ENCODE results near the gene CD3E. TPM values are rescaled to one million over a fixed set of nuclear protein-coding genes. Genes with fewer than 3 reads are reported as not detected.
A peak's percentile ranks its signal among the peaks of the same experiment; 100 is the strongest.

Gene CD3E
- total RNA-seq, 1 donor from 2014 or later = 9.9 TPM

- Histone ChIP-seq H3K9me3 (no peaks in the 10 kb centered on the region), H3K4me1 (no peaks in the 10 kb centered on the region), H3K27ac (no peak overlapping the region), H3K27me3 (ENCODE audit: low read depth) (no peaks in the 10 kb centered on the region), H3K4me3 (no peak overlapping the region), H3K36me3 (no peaks in the 10 kb centered on the region)
- ATAC-seq (no peak), DNase-seq (no peak)
- intact Hi-C loops (cut with DNase I) = no loop called here
- no peak for TF ChIP-seq CTCF (IDR thresholded peaks at IDR 0.05)
Observed at GRCh38 chr11:118339281-118339961, 34.9 kb downstream of the CD3E start.

GRCh38 chr11:118340449-118340848, 35.9 kb downstream of the CD3E start:
- Histone ChIP-seq H3K4me1 (no peaks in the 10 kb centered on the region), H3K4me3 (peak overlapping the region; percentile 9), H3K9me3 (no peaks in the 10 kb centered on the region), H3K27me3 (ENCODE audit: low read depth) (no peaks in the 10 kb centered on the region), H3K27ac (no peak overlapping the region), H3K36me3 (no peaks in the 10 kb centered on the region)
- intact Hi-C loops (cut with DNase I) = no loop called here
- no peak for TF ChIP-seq CTCF (IDR thresholded peaks at IDR 0.05)
- no peak for ATAC-seq
- no peak for DNase-seq

GRCh38 chr11:118341261-118341660, 36.7 kb downstream of the CD3E start:
- Histone ChIP-seq H3K9me3 (no peaks in the 10 kb centered on the region), H3K27ac (no peak overlapping the region), H3K27me3 (ENCODE audit: low read depth) (no peaks in the 10 kb centered on the region), H3K4me3 (peak overlapping the region; percentile 9), H3K36me3 (no peaks in the 10 kb centered on the region), H3K4me1 (no peaks in the 10 kb centered on the region)
- no peak for DNase-seq
- TF ChIP-seq CTCF (IDR thresholded peaks at IDR 0.05) = no peak
- ATAC-seq = no peak
- intact Hi-C loops (cut with DNase I) = no loop called here

GRCh38 chr11:118341815-118342489, 37.4 kb downstream of the CD3E start:
- peak overlapping the region; percentile 39 for H3K4me3 ChIP-seq
- no peaks in the 10 kb centered on the region for H3K4me1 ChIP-seq
- no peak for TF ChIP-seq CTCF (IDR thresholded peaks at IDR 0.05)
- H3K27me3 ChIP-seq (ENCODE audit: low read depth) = no peaks in the 10 kb centered on the region
- H3K9me3 ChIP-seq = no peaks in the 10 kb centered on the region
- no peak for ATAC-seq
- H3K27ac ChIP-seq = no peak overlapping the region
- no peaks in the 10 kb centered on the region for H3K36me3 ChIP-seq
- intact Hi-C loops (cut with DNase I) = no loop called here
- DNase-seq = no peak

- Histone ChIP-seq H3K4me3 (peak within 1 kb of the TSS; percentile 39), H3K9me3 (no peaks in the 10 kb centered on the region), H3K36me3 (no peaks in the 10 kb centered on the region), H3K27me3 (ENCODE audit: low read depth) (no peaks in the 10 kb centered on the region), H3K4me1 (no peaks in the 10 kb centered on the region), H3K27ac (no peak within 1 kb of the TSS)
- ATAC-seq (no peak), DNase-seq (no peak)
- TF ChIP-seq CTCF (IDR thresholded peaks at IDR 0.05) = no peak
- intact Hi-C loops (cut with DNase I) = no loop called here
Observed at GRCh38 chr11:118342503-118343161, 38.1 kb downstream of the CD3E start, which contains the start of gene CD3D. CD3D (minus strand) TSS chr11:118342705; CDS start chr11:118342607, 98 bp downstream.
